Lower leg skin (tissue), 4 donors: Measurements from ENCODE around the gene SHISA6. TPM values are rescaled to one million over a fixed set of nuclear protein-coding genes. Genes with fewer than 3 reads are reported as not detected.
A peak's percentile ranks its signal among the peaks of the same experiment; 100 is the strongest.

ENCODE experiments used
- DNase-seq, 2 donors: peaks; one replicate each; pipeline ENCODE4 v3.0.0-alpha.2; 2019; ENCODE audit warnings: low spot score in 2 of 2
- H3K4me3 ChIP-seq: fragments of 200-600 bp; sonication (generic); 2 replicates; pipeline ENCODE4 v1.5.1; 2017; ENCODE audit warnings: mild to moderate bottlenecking, low read depth; ENCODE audit not compliant: poor library complexity, severe bottlenecking
- CTCF ChIP-seq, 3 donors: fragments of 450-650 bp; IDR thresholded peaks; one replicate each; pipeline ENCODE4 v1.5.1; 2016; ENCODE audit warnings: antibody characterized with exemption in 3 of 3, mild to moderate bottlenecking in 3 of 3, moderate library complexity in 2 of 3
- POLR2A ChIP-seq, 2 donors: fragments of 450-650 bp; IDR thresholded peaks; one replicate each; pipeline ENCODE4 v1.6.1; 2016 to 2017; ENCODE audit warnings: antibody characterized with exemption in 2 of 2, mild to moderate bottlenecking in 1 of 2, moderate library complexity in 1 of 2
- WGBS, 2 donors: methylation state at CpG; one replicate each; pipeline ENCODE4 v1.1.5; 2018; 5-methylcytosine and 5-hydroxymethylcytosine counted together
- intact Hi-C: fragments of 100-400 bp; cut with DNase I; formaldehyde crosslinking; loops from one replicate; pipeline ENCODE4 v1.15.0; 2023; ENCODE audit warnings: low total_unique reads
- total RNA-seq, 4 donors: library from RNA; depleted of rRNA; stranded (reverse); fragments of >200 nt; gene quantifications; one replicate each; pipeline ENCODE4 v1.1.0, GENCODE V29; 2016

SHISA6 gene
- total RNA-seq, 4 donors from 2014 or later, result 0.72 to 2.8 (median 1.4) TPM

- 67 to 90% methylated on average over 1 of the region's 1 CpG for WGBS, 2 donors
- H3K4me3 ChIP-seq, result no peak overlapping the region
- TF ChIP-seq POLR2A (IDR thresholded peaks at IDR 0.05) (no peak), CTCF (IDR thresholded peaks at IDR 0.05) (no peak)
- intact Hi-C loops, result no loop called here
- no peak for DNase-seq
These were observed 313.0 kb downstream of the SHISA6 start for GRCh38 chr17:11554042-11554441.

DNA sequence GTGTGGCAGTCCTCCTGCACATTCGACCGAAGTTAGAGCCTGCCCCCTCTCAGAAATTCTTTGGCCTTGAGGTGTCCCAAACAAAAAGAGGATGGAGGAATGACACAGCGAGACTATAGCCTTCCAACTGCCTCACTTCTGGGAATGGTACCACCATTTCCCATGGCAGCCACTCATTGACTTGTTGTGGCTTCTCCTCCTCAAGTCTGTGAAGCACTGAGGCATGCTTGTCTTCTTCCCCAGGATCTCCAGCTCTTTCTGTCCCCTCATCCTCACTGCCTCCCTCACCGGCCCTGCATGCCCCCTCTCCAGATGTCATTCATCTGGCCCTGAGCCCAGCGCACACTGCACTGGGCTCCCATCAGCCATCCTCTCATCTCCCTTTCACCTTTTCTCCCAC, 313.5 kb downstream of the SHISA6 start:
- 58 to 69% methylated on average over 5 of the region's 5 CpGs for WGBS, 2 donors
- H3K4me3 ChIP-seq, result no peak overlapping the region
- DNase-seq, result no peak
- no peak for TF ChIP-seq CTCF (IDR thresholded peaks at IDR 0.05)
- TF ChIP-seq POLR2A (IDR thresholded peaks at IDR 0.05), result no peak
- intact Hi-C loops, result no loop called here

- H3K4me3 ChIP-seq, result no peak overlapping the region
- no peak for TF ChIP-seq POLR2A (IDR thresholded peaks at IDR 0.05)
- TF ChIP-seq CTCF (IDR thresholded peaks at IDR 0.05), result no peak
- whole genome bisulfite sequencing, 2 donors, result 88 to 89% methylated on average over 6 of the region's 6 CpGs
- no peak for DNase-seq
- intact Hi-C loops, result no loop called here
These were observed 314.5 kb downstream of the SHISA6 start for GRCh38 chr17:11555530-11555929.

DNA sequence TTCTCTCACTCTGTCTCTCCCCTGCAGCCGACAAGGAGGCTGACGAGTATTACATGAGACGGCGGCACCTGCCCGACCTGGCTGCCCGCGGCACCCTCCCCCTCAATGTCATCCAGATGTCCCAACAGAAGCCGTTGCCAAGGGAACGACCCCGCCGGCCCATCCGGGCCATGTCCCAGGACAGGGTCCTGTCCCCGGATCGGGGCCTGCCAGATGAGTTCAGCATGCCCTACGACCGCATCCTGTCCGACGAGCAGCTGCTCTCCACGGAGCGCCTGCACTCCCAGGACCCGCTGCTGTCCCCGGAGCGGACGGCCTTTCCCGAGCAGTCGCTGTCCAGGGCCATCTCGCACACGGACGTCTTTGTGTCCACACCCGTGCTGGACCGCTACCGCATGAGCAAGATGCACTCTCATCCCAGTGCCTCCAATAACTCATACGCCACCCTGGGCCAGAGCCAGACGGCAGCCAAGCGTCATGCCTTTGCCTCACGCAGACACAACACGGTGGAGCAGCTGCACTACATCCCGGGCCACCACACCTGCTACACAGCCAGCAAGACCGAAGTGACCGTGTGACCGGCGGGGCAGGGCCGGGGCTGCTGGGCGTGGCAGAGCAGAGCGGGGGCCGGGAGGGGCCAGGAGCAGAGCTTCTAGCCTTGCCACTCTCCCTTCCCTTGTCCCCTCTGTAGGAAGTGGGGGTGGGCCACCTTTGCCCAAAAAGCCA, 316.9 kb downstream of the SHISA6 start:
- intact Hi-C loops, result no loop called here
- H3K4me3 ChIP-seq, result no peak overlapping the region
- 93 to 95% methylated on average over 28 to 41 of the region's 46 CpGs for WGBS, 2 donors
- TF ChIP-seq POLR2A (IDR thresholded peaks at IDR 0.05) (no peak), CTCF (IDR thresholded peaks at IDR 0.05) (no peak)
- peak in 1 of 2 donors; percentile 80 for DNase-seq

GRCh38 chr17:11558681-11559234, 317.7 kb downstream of the SHISA6 start:
- DNase-seq, result peak in 1 of 2 donors; percentile 58
- TF ChIP-seq CTCF (IDR thresholded peaks at IDR 0.05) (no peak), POLR2A (IDR thresholded peaks at IDR 0.05) (no peak)
- no peak overlapping the region for H3K4me3 ChIP-seq
- intact Hi-C loops, result no loop called here
- 91 to 97% methylated on average over 10 of the region's 10 CpGs for WGBS, 2 donors
